Measurements from ENCODE around the gene PANX2. TPM values are rescaled to one million over a fixed set of nuclear protein-coding genes. Genes with fewer than 3 reads are reported as not detected.
A peak's percentile ranks its signal among the peaks of the same experiment; 100 is the strongest.

PANX2 gene
- total and polyA plus RNA-seq, 2 of the 13 experiments (the other 11 are each of a cell fraction or from before 2014, with no cell fraction given): 0.15 to 1.1 TPM

DNA sequence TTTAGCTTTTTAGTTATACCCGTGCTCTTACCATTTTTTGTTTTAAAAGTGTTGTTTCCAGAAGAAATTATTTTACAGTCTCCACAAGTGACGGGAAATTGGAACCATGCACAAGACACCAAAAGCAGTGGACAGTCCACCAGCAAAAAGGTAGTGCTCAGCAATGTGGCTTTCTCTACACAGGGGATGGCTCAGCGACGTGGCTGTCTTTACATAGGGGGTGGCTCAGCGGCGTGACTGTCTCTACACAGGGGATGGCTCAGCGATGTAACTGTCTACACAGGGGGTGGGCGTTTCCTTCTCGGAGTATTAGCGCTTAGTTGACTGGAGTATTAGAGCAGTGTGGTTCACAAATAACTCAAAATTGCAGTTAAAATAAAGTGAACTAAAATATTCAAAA is 36.0 kb upstream of the PANX2 start:
- ChIA-PET POLR2A (no interaction called here), CTCF (ENCODE audit: low intra/inter-chr PET ratio, low total read pairs) (no interaction called here)
- no peaks in the 10 kb centered on the region for H4K20me1 ChIP-seq (ENCODE audit: insufficient read depth, low read length)
- no peaks in the 10 kb centered on the region for H3K9me3 ChIP-seq (ENCODE audit: low read length)
- DNase-seq (ENCODE audit: low spot score) (no peak), FAIRE-seq (no peak), ATAC-seq (no peak)
- no peaks in the 10 kb centered on the region for H3K79me2 ChIP-seq (ENCODE audit: insufficient read depth, low read length)
- no TSS peak for BruUV-seq (replicated peaks)
- TF ChIP-seq, protein P1, sequence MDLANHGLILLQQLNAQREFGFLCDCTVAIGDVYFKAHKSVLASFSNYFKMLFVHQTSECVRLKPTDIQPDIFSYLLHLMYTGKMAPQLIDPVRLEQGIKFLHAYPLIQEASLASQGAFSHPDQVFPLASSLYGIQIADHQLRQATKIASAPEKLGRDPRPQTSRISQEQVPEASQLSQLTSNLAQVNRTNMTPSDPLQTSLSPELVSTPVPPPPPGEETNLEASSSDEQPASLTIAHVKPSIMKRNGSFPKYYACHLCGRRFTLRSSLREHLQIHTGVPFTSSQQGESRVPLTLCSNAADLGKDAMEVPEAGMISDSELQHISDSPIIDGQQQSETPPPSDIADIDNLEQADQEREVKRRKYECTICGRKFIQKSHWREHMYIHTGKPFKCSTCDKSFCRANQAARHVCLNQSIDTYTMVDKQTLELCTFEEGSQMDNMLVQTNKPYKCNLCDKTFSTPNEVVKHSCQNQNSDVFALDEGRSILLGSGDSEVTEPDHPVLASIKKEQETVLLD (CRISPR knock-in tag; IDR thresholded peaks at IDR 0.05; ENCODE audit: low read depth): no peak
- TF ChIP-seq, protein P2, sequence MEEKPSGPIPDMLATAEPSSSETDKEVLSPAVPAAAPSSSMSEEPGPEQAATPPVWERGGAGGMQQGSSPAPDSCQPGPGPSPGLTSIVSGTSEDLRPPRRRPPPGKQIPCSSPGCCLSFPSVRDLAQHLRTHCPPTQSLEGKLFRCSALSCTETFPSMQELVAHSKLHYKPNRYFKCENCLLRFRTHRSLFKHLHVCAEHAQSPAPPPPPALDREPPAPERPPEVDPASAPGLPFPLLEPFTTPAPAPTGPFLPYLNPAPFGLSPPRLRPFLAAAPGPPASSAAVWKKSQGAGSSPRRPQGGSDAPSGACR (CRISPR knock-in tag; IDR thresholded peaks at IDR 0.05): no peak
- TF ChIP-seq, protein P3, sequence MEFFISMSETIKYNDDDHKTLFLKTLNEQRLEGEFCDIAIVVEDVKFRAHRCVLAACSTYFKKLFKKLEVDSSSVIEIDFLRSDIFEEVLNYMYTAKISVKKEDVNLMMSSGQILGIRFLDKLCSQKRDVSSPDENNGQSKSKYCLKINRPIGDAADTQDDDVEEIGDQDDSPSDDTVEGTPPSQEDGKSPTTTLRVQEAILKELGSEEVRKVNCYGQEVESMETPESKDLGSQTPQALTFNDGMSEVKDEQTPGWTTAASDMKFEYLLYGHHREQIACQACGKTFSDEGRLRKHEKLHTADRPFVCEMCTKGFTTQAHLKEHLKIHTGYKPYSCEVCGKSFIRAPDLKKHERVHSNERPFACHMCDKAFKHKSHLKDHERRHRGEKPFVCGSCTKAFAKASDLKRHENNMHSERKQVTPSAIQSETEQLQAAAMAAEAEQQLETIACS (CRISPR knock-in tag; IDR thresholded peaks at IDR 0.05): no peak
- TF ChIP-seq, protein P4, sequence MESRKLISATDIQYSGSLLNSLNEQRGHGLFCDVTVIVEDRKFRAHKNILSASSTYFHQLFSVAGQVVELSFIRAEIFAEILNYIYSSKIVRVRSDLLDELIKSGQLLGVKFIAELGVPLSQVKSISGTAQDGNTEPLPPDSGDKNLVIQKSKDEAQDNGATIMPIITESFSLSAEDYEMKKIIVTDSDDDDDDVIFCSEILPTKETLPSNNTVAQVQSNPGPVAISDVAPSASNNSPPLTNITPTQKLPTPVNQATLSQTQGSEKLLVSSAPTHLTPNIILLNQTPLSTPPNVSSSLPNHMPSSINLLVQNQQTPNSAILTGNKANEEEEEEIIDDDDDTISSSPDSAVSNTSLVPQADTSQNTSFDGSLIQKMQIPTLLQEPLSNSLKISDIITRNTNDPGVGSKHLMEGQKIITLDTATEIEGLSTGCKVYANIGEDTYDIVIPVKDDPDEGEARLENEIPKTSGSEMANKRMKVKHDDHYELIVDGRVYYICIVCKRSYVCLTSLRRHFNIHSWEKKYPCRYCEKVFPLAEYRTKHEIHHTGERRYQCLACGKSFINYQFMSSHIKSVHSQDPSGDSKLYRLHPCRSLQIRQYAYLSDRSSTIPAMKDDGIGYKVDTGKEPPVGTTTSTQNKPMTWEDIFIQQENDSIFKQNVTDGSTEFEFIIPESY (CRISPR knock-in tag; IDR thresholded peaks at IDR 0.05): 0 out of 2 replicates have a peak, but pooled peaks have one; percentile 7
- TF ChIP-seq TCF7L2 (IDR thresholded peaks at IDR 0.05; ENCODE audit: low read depth, low read length): no peak
- TF ChIP-seq RBFOX2 (IDR thresholded peaks at IDR 0.05; ENCODE audit: low read depth, low read length): no peak
- peak; percentile 93 for TF ChIP-seq ZNF331 (CRISPR knock-in tag; IDR thresholded peaks at IDR 0.05)
- TF ChIP-seq SATB2 (CRISPR knock-in tag; IDR thresholded peaks at IDR 0.05): no peak
- no peak overlapping the region for H3K27ac ChIP-seq (ENCODE audit: extremely low read length, insufficient read depth, low read length)
- no peaks in the 10 kb centered on the region for H3K36me3 ChIP-seq (replicated peaks in 1 of 2; ENCODE audit: control insufficient read depth in 1 of 2, insufficient read depth in 2 of 2, low read length in 2 of 2)
- in situ Hi-C loops (cut with HindIII; ENCODE audit: extremely low pct_ligation_motif_present, low pct_unique_long_range_greater_than_20kb) (no loop called here), intact Hi-C loops (cut with micrococcal nuclease; ENCODE audit: unreplicated experiment) (no loop called here)
- peaks cover 0 to 2% of the 10 kb centered on the region in 2 experiments; a peak in 2 of 5 replicates for H3K27me3 ChIP-seq (ENCODE audit: control insufficient read depth in 1 of 2, insufficient read depth in 2 of 2, low read length in 2 of 2)
- 31% methylated on average over 10 of the region's 10 CpGs for WGBS (ENCODE audit: low lambda C conversion rate)
- no peak overlapping the region for H3K4me3 ChIP-seq (replicated peaks in 1 of 3; ENCODE audit: insufficient read depth in 1 of 3, low read depth in 2 of 3, low read length in 3 of 3)
- no peak overlapping the region for H3K4me2 ChIP-seq (ENCODE audit: low read depth, low read length)
- no peak overlapping the region for H2AFZ ChIP-seq (ENCODE audit: low read length)
- peaks cover 25% of the 10 kb centered on the region for H3K4me1 ChIP-seq (ENCODE audit: insufficient read depth, low read length)
- no peak overlapping the region for H3K9ac ChIP-seq (ENCODE audit: insufficient read depth, low read depth, low read length)

Measured in HepG2 (cell line).